NCI-H1048 (cell line): Measurements from ENCODE around the gene ZNF138.
A peak's percentile ranks its signal among the peaks of the same experiment; 100 is the strongest.
"Not testable (repeated sequence)": the region's sequence is repeated elsewhere in the genome, so short reads cannot be mapped to it uniquely, and the experiment has no call there.

Experiments
- DNase-seq: peaks from one replicate; lab custom pipeline; 2025; lab: John Stamatoyannopoulos, UW

The ZNF138 gene

DNA sequence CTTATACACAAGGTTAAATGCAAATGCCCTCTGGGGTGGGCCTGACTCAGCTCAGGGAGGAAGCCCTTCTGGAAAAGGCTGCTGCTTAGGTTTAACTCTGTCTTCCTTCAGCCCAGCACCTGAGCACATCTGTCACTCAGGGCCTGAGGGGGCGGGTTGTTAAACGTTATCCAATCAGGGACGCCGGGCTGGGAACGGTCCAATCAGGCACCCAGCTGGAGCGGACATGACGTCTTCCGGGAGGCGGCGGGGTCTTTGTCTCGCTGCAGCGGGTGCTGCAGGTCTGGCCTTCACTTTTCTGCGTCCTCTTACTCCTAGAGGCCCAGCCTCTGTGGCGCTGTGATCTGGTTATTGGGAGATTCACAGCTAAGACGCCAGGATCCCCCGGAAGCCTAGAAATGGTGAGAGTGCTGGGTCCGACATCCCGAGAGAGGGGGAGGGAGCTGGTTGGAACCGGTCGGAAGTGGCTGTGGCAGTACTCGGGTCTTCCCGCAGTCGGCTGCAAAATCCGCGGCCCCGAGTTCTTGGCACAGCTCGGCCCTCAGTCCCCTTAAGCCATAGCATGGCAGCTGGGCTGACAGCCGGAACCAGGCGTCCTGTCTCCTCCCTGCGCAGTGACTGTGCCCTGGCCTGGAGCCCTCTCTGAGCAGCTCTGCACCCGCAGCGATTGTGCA lies at the start of gene ZNF138:
TSS of gene ZNF138 (plus strand) at position 258 of the 674 bp plus-strand sequence. CDS start at position 399, 141 bp downstream.
- peak; percentile 93 for DNase-seq

DNA sequence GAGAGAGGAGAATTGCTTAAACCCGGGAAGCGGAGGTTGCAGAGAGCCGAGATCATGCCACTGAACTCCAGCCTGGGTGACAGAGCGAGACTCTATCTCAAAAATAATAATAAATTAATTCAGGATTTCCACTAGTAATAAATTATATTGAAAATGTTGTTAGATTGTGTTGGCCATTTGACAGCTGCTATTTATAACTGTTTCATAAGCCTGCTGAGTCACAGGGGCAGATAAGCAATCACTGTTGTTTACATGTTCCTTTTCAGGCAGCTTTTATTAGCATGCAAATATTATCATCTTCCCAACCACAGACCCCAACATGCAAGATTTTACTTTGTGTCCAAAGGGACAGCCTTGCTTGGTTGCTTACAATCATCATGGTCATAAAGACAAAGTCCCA lies 49.5 kb upstream of the ZNF138 start:
- DNase-seq, result no peak

DNA sequence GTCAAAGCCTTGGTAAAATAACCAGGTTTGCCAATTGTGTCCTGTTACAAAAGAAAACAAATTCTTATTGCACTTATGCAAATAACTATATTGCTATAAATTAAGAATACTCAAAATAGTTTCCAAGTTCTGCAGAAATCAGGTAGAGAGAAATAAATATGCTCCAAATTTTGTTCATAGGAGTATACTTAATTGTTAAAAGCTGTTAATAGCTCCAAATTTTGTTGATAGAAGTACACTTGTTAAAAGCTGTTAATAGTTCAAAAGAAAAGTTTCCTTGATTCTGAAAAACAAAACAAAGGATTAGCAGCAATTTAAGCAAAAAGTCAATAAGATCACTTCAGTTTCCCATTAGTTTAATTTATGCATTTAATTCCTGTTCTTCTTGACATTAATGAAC lies 46.4 kb upstream of the ZNF138 start:
- no peak for DNase-seq

DNA sequence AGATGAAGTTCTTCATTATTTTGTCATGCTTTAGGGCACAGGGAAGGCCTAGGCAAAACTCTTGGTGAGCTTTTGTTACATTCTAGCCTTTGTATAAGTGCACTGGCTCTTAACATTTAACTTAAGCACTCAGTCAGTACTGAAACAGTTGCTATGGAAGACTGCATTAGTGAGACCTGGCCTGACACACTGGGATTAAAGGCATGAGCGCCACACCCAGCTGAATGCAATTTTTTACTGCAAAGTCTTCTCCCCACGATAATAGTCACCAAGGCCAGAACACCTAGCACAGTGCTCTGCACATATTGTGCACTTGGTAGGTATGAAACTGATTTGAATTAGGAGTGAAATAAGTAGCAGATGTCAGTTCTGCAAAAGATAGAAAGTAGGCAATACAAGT lies 41.2 kb upstream of the ZNF138 start:
- DNase-seq, result no peak

DNA sequence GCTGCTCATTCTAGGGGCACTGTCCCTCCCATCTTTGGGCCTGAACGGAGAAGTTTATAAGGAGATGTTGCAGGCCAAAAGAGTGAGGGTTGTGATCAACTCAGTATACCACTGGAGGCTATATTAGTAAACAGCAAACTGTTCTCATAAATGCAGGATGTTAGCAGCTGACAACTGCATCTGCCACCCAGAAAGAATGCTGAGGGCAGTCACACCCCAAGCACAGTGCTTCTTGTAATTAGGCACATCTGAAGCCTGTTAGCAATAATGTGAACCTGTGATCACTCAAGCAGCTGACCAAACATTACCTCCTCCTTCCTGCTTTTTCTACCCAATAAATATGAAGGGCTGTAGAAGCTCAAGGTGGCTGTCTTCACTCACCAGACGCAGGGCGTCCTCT lies 38.4 kb upstream of the ZNF138 start:
- DNase-seq, result no peak

DNA sequence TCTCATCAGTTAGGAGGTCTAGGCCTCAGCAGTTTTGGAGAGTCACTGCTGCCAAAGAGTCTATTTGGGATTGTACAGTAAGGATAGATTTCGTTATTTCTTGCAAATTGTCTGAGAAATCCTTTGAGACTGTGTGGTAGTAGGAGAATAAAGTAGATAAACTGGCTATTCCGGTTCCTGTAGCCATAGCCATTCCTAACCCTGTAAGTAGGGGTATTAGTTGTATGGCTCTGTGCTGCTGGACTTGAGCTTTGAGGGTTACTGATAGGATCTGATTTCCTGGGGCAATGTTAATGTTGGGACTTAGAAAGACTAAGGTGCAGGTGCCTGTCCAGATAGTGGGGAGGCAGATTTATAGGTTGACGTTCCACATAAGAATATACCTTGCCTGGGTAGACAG lies 36.1 kb upstream of the ZNF138 start:
- DNase-seq, result no peak

DNA sequence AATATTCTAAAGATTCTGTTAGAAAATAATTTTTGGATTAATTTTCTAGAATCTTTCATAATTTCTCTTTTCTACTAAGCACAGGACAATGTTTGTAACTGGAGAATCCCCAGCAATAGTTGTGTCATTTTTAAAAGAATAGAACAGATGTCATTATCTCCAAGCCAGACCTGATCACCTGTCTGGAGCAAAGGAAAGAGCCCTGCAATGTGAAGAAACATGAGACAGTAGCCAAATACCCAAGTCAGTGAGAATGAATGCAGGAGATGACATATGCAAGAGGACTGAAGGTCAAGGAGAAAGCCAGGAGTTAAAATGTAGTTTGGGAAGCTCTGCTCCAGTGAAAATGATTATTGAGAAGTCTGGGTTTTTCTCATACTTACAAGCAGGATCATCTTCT lies 25.4 kb upstream of the ZNF138 start:
- DNase-seq, result no peak

DNA sequence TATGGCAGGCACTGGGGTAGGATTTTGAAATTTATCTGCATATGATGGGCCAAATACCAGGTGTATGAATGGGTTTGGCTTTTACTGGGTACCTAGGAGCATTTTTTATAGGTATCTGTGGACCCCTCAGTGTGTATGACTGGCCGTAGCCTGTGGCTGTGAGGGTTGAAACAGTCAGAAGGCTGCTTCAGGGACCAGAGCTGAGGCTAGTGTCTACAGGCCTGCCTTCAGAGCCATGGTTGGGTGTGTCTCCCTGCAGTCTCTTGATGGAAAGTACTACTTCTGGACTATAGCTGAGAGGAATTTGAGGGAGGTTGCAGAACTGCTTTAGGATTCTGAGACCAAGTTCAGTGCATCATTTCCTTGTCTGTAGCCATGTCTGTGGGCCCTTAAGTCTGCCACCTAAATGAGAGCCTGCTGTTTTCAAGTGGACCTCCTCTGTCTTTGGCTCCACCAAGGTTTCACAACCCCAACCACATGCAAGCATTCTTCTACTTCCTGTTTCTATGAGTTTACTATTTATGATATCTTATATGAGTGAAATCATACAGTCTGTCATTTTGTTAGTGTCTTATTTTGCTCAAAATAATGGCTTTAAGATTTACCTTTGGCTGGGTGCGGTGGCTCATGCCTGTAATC lies 19.9 kb upstream of the ZNF138 start:
- DNase-seq, result no peak

DNA sequence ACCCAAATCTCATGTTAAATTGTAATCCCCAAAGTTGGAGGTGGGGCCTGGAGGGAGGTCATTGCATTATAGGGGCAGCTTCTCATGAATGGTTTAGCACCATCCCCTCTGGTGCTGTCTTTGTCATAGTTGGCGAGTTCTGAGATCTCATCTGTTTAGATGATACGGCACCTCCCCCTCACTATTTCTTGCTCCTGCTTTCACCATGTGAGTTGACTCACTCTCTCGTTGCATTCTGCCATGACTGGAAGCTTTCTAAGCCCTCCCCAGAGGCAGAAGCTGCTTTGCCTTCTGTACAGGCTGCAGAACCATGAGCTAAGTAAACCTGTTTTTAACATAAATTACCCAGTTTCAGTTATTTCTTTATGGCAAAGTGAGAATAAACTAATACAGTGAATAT lies 18.9 kb upstream of the ZNF138 start:
- DNase-seq, result no peak

DNA sequence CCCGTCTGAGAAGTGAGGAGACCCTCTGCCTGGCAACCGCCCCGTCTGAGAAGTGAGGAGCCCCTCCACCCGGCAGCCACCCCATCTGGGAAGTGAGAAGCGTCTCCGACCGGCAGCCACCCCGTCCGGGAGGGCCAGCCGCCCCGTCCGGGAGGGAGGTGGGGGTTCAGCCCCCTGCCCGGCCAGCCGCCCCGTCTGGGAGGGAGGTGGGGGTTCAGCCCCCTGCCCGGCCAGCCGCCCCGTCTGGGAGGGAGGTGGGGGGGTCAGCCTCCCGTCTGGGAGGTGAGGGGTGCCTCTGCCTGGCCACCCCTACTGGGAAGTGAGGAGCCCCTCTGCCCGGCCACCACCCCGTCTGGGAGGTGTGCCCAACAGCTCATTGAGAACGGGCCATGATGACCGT lies 9.4 kb upstream of the ZNF138 start:
- DNase-seq, result not testable (repeated sequence)

DNA sequence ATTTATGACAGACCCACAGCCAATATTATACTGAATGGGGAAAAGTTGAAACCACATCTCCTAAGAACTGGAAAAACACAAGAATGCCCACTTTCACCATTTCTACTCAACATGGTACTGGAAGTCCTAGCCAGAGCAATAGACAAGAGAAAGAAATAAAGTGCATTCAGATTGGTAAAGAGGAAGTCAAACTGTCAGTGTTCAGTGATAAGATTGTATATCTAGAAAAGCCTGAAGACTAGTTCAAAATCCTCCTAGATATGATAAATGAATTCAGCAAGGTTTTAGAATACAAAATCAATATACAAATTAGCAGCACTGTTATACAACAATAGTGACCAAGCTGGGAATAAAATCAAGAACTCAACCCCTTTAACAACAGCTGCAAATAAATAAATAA lies 6.9 kb upstream of the ZNF138 start:
- no peak for DNase-seq

DNA sequence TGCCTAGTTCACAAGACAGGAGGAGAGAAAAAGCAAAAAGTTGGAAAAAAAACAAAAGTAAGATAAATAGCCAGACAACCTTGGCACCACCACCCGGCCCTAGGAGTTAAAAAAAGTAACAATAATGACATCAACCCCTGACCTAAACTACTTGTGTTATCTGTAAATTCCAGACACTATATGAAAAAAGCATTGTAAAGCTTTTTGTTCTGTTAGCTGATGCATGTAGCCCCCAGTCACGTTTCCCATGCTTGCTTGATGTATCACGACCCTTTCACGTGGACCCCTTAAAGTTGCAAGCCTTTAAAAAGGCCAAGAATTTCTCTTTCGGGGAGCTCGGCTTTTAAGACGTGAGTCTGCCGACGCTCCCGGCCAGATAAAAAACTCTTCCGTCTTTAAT lies 5.0 kb upstream of the ZNF138 start:
- DNase-seq, result not testable (repeated sequence)

DNA sequence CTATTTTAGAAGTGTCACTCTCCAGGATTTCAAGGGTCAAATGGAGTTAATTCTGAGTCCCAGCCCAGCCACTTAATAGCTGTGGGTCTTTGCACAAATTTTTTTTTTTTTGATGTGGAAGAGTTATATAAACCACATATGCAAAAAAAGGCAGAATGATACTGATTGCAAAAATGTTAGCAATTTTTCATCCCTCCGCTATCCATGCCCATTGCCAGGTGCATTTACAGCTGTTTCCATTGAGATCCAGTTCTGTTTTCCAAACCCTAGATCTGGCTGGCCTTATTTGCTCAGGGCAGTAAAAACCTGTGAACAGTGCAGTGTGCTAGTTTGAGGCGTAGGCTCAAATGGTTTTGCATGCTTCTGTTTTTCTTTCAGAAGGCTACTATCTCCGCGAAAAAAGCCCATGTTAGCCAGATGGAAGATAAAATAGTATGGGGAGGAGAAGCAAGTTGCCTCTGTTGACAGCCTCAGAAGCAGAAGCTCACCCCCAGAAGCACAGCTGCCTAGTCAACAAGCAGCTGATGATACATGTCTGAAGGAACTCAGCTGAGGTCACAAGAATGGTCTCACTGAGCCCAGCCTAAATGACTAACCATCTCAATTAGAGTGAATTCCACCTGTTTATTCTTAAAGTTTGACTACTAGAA lies 997 bp upstream of the ZNF138 start:
- DNase-seq, result no peak

DNA sequence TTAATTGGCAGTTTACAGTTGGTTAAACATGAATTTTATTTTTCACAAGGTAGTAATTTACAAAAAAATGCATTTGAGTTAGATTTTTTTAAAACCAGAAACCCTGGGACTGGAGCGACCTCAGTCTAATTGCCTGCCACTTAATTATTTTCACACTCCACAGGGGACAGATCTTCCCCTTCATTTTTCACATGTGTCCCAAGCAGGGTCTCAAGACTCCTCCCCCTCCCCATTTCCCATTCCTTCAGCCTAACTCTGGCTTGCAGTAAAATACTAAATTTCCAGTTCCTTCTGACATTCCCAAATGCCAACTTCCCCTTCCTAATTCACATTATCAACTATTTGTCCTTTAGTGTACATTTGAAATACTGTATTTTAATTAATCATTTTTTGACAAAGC lies 948 bp downstream of the ZNF138 start:
- DNase-seq, result no peak

DNA sequence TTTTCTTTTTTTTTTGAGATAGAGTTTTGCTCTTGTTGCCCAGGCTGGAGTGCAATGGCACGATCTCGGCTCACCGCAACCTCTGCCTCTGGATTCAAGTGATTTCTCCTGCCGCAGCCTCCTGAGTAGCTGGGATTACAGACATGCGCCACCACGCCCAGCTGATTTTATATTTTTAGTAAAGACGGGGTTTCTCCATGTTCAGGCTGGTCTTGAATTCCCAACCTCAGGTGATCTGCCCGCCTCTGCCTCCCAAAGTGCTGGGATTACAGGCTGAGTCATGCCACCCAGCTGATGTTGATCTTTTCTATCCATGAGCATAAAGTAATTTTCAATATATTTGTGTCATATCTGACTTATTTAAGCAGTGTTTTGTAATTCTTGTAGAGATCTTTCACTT lies 4.9 kb downstream of the ZNF138 start:
- DNase-seq, result not testable (repeated sequence)

DNA sequence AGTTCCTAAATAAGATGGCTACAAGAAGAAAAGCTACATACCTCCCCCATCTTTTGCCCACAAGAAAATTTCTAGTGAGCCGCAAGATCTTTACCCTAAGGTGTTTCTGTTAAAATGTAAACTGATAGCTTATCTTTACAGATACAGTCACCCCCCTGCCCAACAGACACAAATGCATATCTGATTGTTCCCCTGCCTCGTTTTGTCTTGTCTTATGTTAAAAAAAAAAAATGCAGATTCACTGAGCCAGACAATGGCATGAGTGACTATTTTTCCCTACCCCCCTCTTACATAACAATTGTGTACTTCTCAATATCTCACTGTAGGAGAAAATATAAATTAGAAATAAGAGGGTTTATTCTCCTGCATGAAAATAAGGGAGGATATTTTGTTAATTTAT lies 8.5 kb downstream of the ZNF138 start:
- no peak for DNase-seq

DNA sequence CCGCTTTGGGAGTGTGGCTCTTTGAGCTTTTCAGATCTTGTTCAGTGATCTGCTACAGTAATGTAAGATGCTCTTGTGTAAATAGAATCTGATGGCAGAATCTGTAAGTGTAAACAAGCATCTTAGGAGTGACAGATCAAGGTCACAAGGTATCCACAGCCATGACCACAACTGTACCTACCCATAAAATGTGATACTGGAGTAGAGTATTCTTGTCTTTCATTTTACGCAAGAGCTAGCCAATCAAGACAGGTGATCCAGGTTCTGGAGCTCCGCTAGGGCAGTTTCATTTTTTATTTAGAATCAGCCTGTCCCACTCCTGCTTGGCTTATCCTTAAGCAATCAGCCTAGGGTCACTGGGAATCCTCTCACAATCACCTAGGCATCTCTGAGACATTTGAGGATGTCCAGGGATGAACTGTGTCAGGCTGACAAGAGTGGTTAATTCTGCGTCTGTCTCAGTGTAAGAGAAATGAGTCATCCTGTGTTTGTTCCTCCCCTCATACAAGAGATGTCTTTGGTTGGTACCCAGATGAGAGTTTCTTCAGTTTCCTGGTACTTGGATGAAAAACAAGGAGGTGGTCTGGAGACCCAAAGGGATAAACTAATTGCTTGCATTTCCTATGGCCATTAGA lies 13.6 kb downstream of the ZNF138 start:
- no peak for DNase-seq

DNA sequence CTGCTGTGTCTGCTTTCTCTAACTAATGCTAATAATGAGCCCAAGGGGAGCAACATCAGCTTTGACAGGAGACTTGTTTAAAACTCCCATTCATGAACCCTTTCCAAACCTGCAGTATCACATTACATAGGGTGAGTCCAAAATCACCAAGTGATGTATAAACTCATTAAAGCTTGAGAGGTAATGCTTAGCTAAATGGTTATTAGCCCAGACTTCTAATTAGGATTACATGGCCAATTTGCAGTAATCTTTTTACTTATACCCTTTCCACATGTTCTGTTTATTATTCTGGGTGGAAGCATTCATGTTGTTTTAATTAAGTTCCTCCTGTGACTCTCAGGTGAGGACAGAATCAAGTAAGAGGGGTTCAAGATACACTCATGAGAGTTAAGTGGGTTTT lies 17.5 kb downstream of the ZNF138 start:
- DNase-seq, result no peak

DNA sequence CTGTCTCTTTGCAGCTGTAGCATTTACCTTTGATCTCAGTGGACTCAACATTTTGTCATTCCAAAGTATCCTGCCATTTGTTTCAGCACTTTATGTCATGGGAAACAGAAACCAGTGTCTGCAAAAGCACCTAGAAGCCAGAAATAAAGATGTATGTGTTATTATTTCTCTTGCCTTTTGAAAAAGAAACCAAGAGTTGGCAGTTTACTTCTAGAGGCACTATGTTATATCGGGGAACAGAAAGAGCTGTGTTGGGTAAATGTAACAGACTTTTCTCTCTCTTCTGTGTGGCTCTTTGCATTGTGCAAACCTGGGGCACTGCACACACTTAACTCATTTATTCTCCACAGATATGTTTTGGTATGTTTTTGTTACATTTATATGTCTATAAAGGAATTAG lies 36.7 kb downstream of the ZNF138 start:
- DNase-seq, result no peak

DNA sequence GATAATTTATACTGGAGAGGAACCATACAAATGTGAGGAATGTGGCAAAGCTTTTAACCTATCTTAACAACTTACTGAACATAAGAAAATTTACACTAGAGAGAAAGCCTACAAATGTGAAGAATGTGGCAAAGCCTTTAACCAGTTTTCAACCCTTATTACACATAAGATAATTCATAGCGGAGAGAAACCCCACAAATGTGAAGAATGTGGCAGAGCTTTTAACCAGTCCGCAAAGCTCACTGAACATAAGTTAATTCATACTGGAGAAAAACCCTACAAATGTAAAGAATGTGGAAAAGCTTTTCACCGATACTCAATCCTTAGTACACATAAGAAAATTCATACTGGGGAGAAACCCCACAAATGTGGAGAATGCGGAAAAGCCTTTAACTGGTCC lies 37.9 kb downstream of the ZNF138 start:
- no peak for DNase-seq

DNA sequence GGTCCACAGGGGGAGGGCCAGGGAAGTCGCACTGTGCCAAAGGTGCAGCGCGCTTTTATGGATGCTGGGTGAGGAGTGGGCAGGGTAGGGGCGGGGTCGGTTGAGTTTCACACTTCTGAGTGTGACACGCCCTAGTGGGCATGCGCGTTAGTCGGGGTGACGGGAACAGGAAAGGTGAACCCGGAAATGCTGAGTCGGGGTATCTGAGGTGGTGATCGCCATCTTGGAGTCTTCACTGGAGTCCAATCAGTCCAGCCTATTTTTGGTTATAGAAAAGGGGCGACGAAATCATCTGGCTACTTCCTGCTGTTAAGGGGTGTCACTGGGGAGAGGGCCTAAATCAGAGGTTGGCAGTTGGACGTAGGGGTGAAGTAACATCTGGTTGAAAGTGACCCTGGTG lies 40.8 kb downstream of the ZNF138 start:
- no peak for DNase-seq

DNA sequence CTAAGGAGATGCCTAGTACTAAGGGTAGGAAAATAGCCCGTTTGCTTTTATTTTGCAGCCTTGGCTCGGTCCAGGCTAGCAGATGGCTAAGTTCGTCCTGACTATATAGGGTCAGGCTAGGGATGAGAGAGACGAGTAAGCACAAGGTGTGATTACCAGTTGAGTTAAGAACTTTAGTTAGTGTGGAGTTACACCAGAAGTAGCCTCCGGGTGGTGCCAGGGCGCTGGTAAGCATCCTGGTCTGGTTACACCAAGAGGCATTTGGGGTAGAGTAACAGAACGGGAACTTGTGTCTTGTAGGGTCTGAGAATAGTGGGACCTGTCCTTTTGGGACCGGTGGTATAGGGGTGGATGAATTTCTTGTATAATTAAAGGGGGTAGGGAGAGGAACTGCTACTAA lies 41.6 kb downstream of the ZNF138 start:
- not testable (repeated sequence) for DNase-seq

DNA sequence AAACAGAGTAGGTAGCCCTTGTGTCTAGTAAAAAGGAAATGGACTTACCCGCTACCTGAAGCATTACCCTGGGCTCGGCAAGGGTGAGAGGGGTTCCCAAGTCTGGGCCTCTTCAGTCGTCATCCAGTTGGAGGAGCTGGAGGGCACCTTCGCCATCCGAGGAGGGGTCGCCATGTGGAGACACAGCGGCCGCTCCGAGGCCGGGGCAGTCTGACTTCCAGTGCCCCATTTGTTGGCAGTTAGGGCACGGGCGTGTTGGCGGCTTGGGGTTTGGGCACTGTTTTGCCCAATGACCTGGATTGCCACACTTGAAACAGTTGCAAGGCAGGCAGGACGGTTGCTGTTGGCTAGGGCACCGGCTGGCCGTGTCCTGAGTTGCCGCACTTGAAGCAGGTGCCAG lies 43.8 kb downstream of the ZNF138 start:
- DNase-seq, result not testable (repeated sequence)
